GM19023 (cell line): ENCODE results near the gene ZAP70.
"Not testable (repeated sequence)": the region's sequence is repeated elsewhere in the genome, so short reads cannot be mapped to it uniquely, and the experiment has no call there.

Experiments used
- ATAC-seq: cut with Tn5 transposase; IDR thresholded peaks from one replicate; pipeline ENCODE4 v1.9.1; 2021; ENCODE audit warnings: mild to moderate bottlenecking, moderate library complexity; ENCODE audit not compliant: unreplicated experiment

Gene ZAP70

DNA sequence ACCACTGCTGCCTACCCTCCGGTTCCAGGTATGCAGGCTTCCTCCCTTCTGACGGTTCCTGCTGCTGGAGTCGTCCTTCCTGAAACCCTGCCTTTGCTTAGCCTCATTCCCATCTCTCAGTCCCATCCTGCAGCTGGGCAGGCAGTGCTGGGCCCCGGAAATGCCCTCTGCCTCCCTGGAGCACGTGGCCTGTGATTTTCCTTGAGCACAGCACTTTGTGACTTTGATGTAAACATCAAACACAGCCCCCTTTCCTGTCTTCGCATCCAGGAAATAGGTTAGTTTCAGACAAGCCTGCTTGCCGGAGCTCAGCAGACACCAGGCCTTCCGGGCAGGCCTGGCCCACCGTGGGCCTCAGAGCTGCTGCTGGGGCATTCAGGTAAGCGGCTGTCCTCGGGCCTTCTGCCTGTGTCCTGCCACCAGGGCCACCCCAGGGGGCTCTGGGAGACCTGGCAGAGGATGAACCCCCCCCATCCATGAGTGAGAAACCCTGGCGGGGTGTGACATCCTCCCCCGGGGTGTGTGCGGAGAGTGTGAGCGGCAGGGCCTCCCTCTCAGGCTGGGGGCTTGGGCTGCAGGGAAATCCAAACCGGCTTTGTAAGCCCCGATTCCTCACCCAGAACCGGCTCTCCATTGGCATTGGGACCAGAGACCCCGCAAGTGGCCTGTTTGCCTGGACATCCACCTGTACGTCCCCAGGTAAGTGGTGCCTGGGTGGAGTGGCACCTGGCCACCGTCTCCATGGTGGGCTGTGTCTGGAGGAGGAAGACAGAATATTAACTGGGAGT is at the start of gene ZAP70:
ZAP70 (plus strand) TSS at position 281 of the 788 bp plus-strand sequence. CDS start 10,461 bp downstream, outside the sequence.
- ATAC-seq: no peak

- no peak for ATAC-seq
These were observed 49.8 kb upstream of the ZAP70 start for GRCh38 chr2:97663626-97663961.

GRCh38 chr2:97663962-97664635 is 49.3 kb upstream of the ZAP70 start, which contains the start of gene ACTR1B:
Gene ACTR1B (minus strand): TSS chr2:97664044. CDS start chr2:97663890, 154 bp downstream.
- peak; percentile 82 for ATAC-seq

- ATAC-seq: no peak
These were observed 48.8 kb upstream of the ZAP70 start for GRCh38 chr2:97664636-97664970.

- ATAC-seq: no peak
These were observed 43.9 kb upstream of the ZAP70 start, which contains the start of gene C2orf92 for GRCh38 chr2:97669448-97669847. Gene C2orf92 (plus strand): TSS chr2:97669713. CDS start chr2:97669789, 76 bp downstream.

DNA sequence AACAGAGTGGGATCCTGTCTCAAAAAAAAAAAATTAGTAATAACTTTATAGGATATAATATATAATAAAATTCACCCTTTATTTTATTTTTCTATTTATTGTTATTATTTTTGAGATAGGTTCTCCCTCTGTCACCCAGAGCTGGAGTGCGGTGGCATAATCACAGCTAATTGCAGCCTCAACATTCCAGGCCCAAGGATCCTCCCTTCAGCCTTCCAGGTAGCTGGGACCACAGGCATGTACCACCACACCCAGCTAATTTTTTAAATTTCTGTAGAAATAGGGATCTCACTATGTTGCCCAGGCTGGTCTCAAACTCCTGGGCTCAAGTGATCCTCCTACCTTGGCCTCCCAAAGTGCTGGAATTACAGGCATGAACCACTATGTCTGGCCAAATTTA is 42.9 kb upstream of the ZAP70 start:
- ATAC-seq: no peak

DNA sequence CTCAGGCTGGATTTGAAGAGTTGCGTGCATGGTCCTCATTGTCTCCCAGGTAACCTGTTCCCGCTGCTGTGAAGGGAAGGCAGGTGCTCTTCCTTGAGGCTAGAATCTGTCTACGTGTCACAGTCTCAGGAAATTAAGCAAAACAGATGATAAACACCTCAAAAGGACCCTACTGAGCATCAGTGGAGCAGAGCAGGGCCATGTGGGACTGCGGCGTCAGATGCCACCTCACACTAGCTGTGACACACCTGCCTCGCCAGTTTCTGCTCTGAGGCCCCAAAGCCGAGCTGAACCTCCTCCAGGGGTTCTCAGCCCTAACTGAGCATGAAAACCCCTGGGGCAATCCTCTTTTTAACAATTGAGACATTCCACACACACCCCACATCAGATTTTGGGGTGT is 41.9 kb upstream of the ZAP70 start:
- no peak for ATAC-seq

- ATAC-seq: not testable (repeated sequence)
These were observed 40.7 kb upstream of the ZAP70 start for GRCh38 chr2:97672606-97673140.

GRCh38 chr2:97673182-97673914 is 40.0 kb upstream of the ZAP70 start:
- ATAC-seq: peak; percentile 7

DNA sequence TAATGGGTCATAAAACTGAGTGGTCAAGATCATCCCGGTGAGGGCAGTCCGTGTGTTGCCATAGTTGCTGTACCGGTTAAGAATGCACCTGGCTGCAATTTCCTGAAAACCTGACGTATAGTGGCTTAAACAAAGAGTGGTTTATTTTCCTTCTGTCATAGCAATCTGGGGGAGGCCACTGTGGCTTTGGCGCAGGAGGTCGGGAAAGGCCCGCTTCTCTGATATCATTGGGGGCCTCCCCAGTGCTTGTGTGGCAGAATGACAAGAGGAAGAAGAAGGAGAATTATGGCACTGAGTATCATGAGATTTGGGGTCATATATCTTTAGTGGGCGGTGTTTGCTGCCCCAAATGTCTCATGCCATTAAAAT is 39.5 kb upstream of the ZAP70 start:
- peak; percentile 71 for ATAC-seq

DNA sequence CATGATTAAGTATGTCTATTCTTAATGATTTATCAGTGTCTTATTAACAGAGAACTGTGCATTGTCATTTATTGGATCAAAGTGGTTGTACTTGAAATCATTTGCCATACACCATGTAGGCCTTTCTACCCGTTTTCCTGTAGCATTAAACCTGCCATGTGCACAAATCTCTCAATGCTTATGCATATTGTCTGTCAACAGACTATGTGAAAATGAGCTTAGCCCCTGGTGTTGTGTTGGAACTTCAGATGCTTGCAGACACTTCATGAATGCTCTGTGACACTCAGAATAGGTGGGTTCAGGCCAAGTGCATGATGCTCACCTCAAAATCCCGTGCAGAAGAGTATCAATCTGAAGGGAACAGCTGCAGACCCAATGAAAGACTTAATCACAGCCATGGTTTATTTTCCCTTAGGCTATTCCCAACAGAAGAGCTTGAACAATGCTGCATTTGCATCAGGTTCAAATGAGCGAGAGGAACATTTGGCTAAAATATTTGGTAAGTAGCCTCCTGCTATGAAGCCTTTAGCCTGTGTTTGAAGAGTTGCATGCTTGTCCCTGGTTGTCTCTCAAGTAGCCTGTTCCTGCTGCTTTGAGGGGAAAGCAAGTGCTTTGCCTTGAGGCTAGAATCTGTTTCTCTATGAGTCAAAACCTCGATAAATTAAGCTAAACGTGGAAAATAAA is 37.8 kb upstream of the ZAP70 start:
- ATAC-seq: no peak

GRCh38 chr2:97676620-97677019 is 36.8 kb upstream of the ZAP70 start:
- ATAC-seq: no peak

- no peak for ATAC-seq
These were observed 35.9 kb upstream of the ZAP70 start for GRCh38 chr2:97677480-97677879.

GRCh38 chr2:97678298-97678697 is 35.1 kb upstream of the ZAP70 start:
- ATAC-seq: no peak

- ATAC-seq: not testable (repeated sequence)
These were observed 26.1 kb upstream of the ZAP70 start for GRCh38 chr2:97687235-97687634.

DNA sequence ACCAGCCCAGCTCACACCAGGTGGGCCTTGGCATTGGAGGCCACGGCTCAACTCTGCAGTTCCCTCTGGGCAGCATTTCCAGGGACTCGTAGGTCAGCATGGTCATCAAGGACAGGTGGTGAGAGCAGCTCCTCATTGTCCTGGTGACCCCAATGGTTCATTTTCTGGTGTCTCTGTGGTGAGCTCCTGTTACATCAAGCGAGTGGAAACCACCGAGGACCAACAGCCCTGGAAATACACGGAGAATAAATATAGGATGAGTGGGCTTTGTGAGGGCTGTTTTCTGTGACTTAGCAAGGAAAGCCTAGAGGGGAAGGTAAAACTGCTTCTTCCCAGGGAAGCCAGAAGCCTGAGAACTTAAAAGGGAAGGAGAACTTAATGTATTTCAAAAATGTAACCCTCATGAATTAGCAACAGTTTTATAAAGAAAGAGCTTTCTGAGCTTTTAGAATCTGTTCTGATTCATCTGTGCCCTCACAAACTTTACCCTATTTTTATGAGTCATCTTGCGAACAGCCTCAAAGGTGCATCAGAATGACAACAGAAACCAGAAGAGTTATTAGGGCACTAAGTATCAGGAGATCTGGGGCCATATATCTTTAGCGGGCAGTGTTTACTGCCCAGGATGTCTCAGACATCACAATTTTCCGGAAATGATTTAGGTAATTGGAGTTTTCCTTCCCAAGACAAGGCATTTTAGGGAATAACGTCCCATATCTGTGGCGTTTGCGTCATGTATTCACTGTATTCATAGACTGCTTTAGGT is 25.1 kb upstream of the ZAP70 start:
- no peak for ATAC-seq

DNA sequence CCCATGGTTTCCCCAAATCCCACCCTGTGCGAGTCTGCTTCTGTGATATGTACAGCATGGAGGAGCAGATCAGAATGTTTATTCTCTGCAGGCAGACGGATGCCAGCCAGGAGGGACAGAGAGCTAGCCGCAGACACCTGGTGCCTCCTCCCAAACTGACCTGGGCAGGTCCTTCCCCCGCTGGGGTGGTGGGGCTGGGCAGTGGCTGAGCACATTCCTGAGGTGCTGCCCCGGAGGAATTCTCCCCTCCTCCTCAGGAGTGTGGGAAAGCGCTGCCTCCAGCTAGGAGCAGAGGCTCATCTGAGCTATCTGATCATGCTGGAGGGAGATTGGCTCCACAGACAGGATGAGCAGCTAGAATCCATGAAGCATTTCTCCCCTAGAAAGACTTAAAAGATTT is 22.2 kb upstream of the ZAP70 start:
- ATAC-seq: no peak

DNA sequence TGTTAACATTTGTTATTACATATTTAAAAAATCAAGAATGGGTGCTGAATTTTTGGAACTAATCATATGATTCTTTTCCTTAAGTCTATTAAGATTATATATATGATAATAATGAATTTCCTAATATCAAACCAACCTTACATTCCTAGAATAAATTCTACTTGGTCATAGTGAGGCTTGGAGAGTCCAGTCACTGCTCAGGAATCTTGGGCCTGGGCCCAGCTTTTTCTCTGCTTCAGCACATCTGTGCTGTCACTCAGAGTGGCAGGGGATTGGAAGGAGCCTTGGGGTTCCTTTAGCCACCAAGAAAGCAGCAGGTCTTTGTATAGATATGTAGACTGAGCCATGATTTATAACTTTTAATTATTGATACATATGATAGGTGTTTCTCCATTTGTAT is 19.9 kb upstream of the ZAP70 start:
- ATAC-seq: no peak

DNA sequence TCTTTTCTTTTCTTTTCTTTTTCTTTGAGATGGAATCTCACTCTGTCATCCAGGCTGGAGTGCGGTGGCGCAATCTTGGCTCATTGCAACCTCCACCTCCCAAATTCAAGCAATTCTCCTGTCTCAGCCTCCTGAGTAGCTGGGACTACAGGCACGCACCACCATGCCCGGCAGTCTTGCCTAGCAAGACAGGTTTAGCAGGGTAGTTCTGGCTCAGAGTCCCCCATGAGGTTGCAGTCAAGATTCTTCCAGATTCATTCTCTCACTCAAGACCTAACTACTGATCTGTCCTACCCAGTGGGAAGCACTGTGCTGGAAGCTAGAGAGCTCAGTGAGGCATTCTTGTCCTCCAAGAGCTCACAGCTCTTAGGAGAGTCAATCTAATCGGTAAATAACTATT is 17.6 kb upstream of the ZAP70 start:
- ATAC-seq: no peak
